T-helper 2 cell treated with Interferon-gamma antibody and Interleukin-4, amounts not matched to agents 5 μg/mL and 100 μg/mL, for 36 hours (primary cell): ENCODE results near the gene TENM4.

Experiments used
- DNase-seq: peaks from one replicate; pipeline ENCODE4 v3.0.0; 2021; ENCODE audit warnings: low spot score
- H3K27ac Mint-ChIP-seq: one replicate; pipeline ENCODE4 v1.8.0; 2021; ENCODE audit warnings: mild to moderate bottlenecking, mixed read lengths
- H3K27me3 Mint-ChIP-seq: one replicate; pipeline ENCODE4 v1.8.0; 2021; ENCODE audit warnings: low read depth, mixed read lengths
- H3K36me3 Mint-ChIP-seq: one replicate; pipeline ENCODE4 v1.8.0; 2021; ENCODE audit warnings: low read depth, mixed read lengths
- H3K4me1 Mint-ChIP-seq: one replicate; pipeline ENCODE4 v1.8.0; 2021; ENCODE audit warnings: low read depth, mixed read lengths
- H3K4me3 Mint-ChIP-seq: one replicate; pipeline ENCODE4 v1.8.0; 2022; ENCODE audit warnings: mild to moderate bottlenecking, moderate library complexity, mixed read lengths
- H3K9me3 Mint-ChIP-seq: one replicate; pipeline ENCODE4 v1.8.0; 2021; ENCODE audit warnings: mixed read lengths

The TENM4 gene

GRCh38 chr11:79156031-79156430 is 284.8 kb downstream of the TENM4 start:
- no peaks in the 10 kb centered on the region for H3K36me3 Mint-ChIP-seq
- no peak overlapping the region for H3K4me3 Mint-ChIP-seq
- peaks cover 2% of the 10 kb centered on the region for H3K27me3 Mint-ChIP-seq
- no peaks in the 10 kb centered on the region for H3K9me3 Mint-ChIP-seq
- H3K27ac Mint-ChIP-seq = no peak overlapping the region
- DNase-seq = no peak
- H3K4me1 Mint-ChIP-seq = no peaks in the 10 kb centered on the region

GRCh38 chr11:79155237-79155636 is 285.6 kb downstream of the TENM4 start:
- Mint-ChIP-seq H3K9me3 (no peaks in the 10 kb centered on the region), H3K4me1 (no peaks in the 10 kb centered on the region)

DNA sequence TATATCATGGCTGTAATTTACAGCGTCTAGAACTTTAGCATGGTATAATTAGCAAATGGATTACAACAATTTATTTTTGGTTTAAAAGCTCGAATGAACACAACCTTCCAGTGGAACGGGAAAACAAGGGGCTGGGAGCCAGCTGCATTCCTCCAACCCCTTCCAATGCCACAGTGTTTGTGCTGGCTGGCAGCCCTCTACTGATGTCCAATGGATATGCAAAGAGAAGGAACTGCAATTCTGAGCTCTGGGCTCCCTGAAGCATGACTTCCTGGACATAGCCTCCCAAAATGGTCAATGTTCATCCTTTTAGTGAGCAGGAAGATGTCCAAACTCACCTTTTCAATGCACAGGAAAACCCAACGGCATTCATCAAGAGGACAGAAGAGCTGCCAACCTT is 288.3 kb downstream of the TENM4 start:
- no peak for DNase-seq
- Mint-ChIP-seq H3K27me3 (no peaks in the 10 kb centered on the region), H3K4me3 (no peak overlapping the region), H3K36me3 (no peaks in the 10 kb centered on the region), H3K4me1 (no peaks in the 10 kb centered on the region), H3K9me3 (no peaks in the 10 kb centered on the region), H3K27ac (no peak overlapping the region)

More at GRCh38 chr11:79155237-79155636, 285.6 kb downstream of the TENM4 start:
- no peaks in the 10 kb centered on the region for H3K36me3 Mint-ChIP-seq
- H3K27ac Mint-ChIP-seq = no peak overlapping the region
- no peak for DNase-seq
- peaks cover 2% of the 10 kb centered on the region for H3K27me3 Mint-ChIP-seq
- no peak overlapping the region for H3K4me3 Mint-ChIP-seq

DNA sequence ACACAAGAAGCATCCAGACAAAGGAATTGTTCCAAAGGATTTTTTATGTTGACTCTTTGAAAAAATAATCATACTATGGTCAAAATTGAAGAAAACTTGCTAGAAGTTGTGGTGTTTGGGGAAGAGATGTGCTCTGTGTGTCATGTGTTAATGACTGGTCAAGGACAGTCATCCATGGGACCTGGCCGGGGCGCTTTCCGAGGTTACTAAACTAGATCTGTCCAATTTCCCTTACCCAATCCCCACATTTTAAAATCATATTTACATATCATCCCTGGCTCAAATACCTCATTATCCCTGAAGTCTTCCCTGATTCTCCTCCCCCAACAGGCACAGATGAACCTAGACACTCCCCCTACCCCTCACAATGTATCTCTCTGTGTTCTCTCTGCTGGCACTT is 289.4 kb downstream of the TENM4 start:
- H3K4me1 Mint-ChIP-seq = no peaks in the 10 kb centered on the region
- DNase-seq = no peak
- no peak overlapping the region for H3K4me3 Mint-ChIP-seq
- H3K27me3 Mint-ChIP-seq = no peaks in the 10 kb centered on the region
- H3K9me3 Mint-ChIP-seq = no peaks in the 10 kb centered on the region
- H3K36me3 Mint-ChIP-seq = no peaks in the 10 kb centered on the region
- H3K27ac Mint-ChIP-seq = no peak overlapping the region

DNA sequence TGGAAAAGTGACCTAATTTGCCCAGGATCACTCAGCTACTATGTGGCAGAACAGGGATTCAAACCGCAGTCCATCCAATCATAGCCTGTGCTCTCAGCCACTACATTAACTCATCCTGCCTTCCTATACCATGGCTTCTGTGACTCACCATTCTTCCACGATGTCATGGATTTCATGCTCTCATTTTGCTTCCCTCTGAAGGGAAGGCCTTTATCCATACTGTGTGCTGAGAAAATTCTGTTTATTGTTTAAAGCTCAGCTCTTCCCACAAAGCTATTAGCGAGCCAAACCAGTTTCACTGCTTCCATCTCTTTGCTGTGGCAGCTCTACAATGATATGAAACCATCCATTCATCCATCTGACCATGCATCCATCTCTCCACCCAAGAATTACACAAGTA is 289.9 kb downstream of the TENM4 start:
- H3K4me3 Mint-ChIP-seq = no peak overlapping the region
- H3K27me3 Mint-ChIP-seq = no peaks in the 10 kb centered on the region
- no peak overlapping the region for H3K27ac Mint-ChIP-seq
- H3K36me3 Mint-ChIP-seq = no peaks in the 10 kb centered on the region
- no peaks in the 10 kb centered on the region for H3K9me3 Mint-ChIP-seq
- H3K4me1 Mint-ChIP-seq = no peaks in the 10 kb centered on the region
- no peak for DNase-seq

DNA sequence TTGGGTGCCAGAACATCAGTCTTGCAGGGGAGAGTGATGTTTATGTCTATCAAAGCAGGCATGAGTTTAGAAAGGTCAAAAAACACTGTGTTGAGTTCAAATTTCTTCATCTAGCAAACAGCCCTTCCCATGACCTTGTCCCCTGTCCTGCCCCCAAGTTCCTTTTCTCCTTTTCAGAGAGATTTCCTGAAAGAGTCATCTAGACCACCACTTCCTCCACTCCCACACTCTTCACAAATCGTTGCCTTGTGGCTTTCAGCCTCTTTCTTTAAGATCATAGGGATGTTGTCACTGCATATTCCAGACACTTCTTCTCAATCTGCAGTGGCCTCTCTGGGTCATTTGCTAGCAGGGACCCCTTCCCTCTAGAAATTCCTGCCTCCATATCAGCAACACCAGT is 290.5 kb downstream of the TENM4 start:
- H3K4me3 Mint-ChIP-seq = no peak overlapping the region
- no peaks in the 10 kb centered on the region for H3K36me3 Mint-ChIP-seq
- no peaks in the 10 kb centered on the region for H3K4me1 Mint-ChIP-seq
- no peak for DNase-seq
- no peak overlapping the region for H3K27ac Mint-ChIP-seq
- H3K9me3 Mint-ChIP-seq = no peaks in the 10 kb centered on the region
- H3K27me3 Mint-ChIP-seq = no peaks in the 10 kb centered on the region

GRCh38 chr11:79147731-79148130 is 293.1 kb downstream of the TENM4 start:
- DNase-seq = no peak
- Mint-ChIP-seq H3K4me1 (no peaks in the 10 kb centered on the region), H3K27me3 (no peaks in the 10 kb centered on the region), H3K36me3 (no peaks in the 10 kb centered on the region), H3K9me3 (peaks cover 1% of the 10 kb centered on the region), H3K27ac (no peak overlapping the region), H3K4me3 (no peak overlapping the region)

- Mint-ChIP-seq H3K4me3 (no peak overlapping the region), H3K36me3 (no peaks in the 10 kb centered on the region), H3K27me3 (no peaks in the 10 kb centered on the region), H3K27ac (no peak overlapping the region), H3K9me3 (peaks cover 5% of the 10 kb centered on the region), H3K4me1 (no peaks in the 10 kb centered on the region)
- DNase-seq = no peak
These were observed 293.8 kb downstream of the TENM4 start for GRCh38 chr11:79147011-79147410.

DNA sequence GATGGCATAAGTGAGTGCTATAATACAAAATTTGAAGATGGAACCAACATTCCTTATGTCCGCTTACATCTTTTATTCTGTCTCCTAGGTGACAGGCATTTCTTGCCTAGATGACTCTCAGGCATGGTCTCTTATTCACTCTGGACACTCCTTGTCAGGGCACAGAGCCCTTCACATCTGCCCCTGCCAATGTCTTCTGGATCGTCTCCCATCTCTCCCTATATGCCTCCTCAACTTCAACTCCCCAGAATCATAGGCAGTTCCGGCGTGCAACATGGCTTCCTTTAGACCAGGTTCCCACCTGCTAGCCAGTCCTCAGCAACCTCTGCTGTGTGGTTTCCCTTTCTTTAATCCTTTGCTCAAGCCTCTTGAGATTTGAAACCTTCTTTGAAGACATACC is 300.9 kb downstream of the TENM4 start:
- Mint-ChIP-seq H3K27ac (no peak overlapping the region), H3K36me3 (no peaks in the 10 kb centered on the region), H3K4me3 (no peak overlapping the region), H3K27me3 (no peaks in the 10 kb centered on the region), H3K9me3 (peaks cover 5% of the 10 kb centered on the region), H3K4me1 (no peaks in the 10 kb centered on the region)
- no peak for DNase-seq

GRCh38 chr11:79129702-79130101 is 311.1 kb downstream of the TENM4 start:
- DNase-seq = no peak
- Mint-ChIP-seq H3K36me3 (no peaks in the 10 kb centered on the region), H3K27ac (no peak overlapping the region), H3K4me1 (no peaks in the 10 kb centered on the region), H3K9me3 (peaks cover 20% of the 10 kb centered on the region), H3K4me3 (no peak overlapping the region), H3K27me3 (no peaks in the 10 kb centered on the region)

DNA sequence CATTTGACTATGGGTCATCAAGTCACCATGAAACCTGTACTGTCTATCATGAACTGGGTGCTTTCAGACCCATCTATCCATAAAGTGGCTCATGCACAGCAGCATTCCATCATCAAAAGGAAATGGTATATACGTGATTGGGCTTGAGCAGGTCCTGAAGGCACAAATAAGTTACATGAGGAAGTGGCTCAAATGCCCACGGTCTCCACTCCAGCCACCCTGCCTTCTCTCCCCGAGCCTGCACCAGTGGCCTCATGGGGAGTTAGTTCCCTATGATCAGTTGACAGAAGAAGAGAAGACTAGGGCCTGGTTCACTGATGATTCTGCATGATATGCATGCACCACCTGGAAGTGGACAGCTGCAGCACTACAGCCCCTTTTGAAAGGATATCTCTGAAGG is 312.5 kb downstream of the TENM4 start:
- Mint-ChIP-seq H3K27me3 (no peaks in the 10 kb centered on the region), H3K36me3 (no peaks in the 10 kb centered on the region), H3K4me1 (no peaks in the 10 kb centered on the region), H3K9me3 (peaks cover 20% of the 10 kb centered on the region), H3K27ac (no peak overlapping the region), H3K4me3 (no peak overlapping the region)
- no peak for DNase-seq

GRCh38 chr11:79122759-79123158 is 318.1 kb downstream of the TENM4 start:
- DNase-seq = no peak
- H3K36me3 Mint-ChIP-seq = no peaks in the 10 kb centered on the region
- H3K27ac Mint-ChIP-seq = no peak overlapping the region
- H3K9me3 Mint-ChIP-seq = peaks cover 9% of the 10 kb centered on the region
- no peak overlapping the region for H3K4me3 Mint-ChIP-seq
- no peaks in the 10 kb centered on the region for H3K27me3 Mint-ChIP-seq
- no peaks in the 10 kb centered on the region for H3K4me1 Mint-ChIP-seq

DNA sequence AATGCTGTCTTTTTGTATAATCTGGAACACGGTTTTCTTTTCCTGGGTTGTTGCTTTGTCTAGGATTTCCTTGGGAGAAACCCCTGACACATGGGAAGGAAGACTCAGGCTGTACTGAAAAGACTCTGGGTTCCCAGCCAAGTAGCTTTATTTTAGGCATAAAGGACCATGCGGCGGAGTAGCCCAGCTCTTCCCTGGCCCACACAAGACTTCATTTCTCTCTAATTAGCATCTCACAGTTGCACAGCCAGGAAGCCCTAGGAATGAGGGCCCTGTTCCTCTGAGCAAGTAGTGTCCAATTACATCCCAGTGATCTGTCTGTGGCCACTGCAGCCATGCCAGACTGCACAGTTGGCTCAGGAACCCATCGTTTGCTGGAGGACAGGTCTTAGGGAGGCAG is 319.5 kb downstream of the TENM4 start:
- no peaks in the 10 kb centered on the region for H3K27me3 Mint-ChIP-seq

DNA sequence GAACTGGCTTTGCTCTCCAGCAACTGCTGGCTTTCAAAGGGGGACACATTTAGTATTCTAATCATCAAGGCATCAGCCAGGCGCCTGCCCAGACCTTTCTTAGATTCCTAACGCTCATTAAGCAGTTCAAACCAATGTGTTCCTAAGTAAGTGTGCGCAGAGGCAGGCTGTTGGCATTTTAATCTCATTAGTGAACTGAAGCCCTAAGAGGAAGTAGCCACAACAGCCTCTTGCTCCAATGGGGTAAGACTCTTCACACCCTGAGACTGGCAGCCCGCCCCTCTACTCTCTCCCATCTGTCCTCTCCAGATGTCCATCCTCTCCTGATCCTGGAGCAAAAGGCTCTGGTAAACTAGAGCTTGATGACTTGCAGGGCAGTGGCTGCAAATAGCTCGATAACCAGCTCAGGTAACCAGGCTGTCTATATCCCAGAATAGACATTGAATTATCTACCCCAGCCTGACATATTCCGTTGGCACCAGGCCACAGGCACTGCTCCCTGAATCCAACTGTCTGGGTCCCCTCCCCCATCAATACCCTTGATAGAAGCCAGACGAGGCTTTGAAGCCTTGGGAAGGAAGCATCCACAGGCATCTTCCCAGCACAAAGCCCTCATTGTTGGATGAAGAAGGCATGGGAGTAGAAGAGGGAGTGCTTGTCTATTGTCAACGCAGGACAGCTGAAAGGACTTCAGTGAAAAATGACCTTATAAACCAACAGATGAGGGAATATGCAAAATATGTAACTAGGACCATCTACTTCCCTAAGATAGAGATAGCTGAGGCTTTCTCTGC is 321.1 kb downstream of the TENM4 start:
- no peaks in the 10 kb centered on the region for H3K4me1 Mint-ChIP-seq
- H3K4me3 Mint-ChIP-seq = no peak overlapping the region
- no peak overlapping the region for H3K27ac Mint-ChIP-seq
- H3K27me3 Mint-ChIP-seq = no peaks in the 10 kb centered on the region
- no peak for DNase-seq
- H3K9me3 Mint-ChIP-seq = no peaks in the 10 kb centered on the region
- H3K36me3 Mint-ChIP-seq = no peaks in the 10 kb centered on the region

More for the DNA sequence above, 319.5 kb downstream of the TENM4 start:
- H3K27ac Mint-ChIP-seq = no peak overlapping the region
- no peaks in the 10 kb centered on the region for H3K36me3 Mint-ChIP-seq
- H3K4me1 Mint-ChIP-seq = no peaks in the 10 kb centered on the region
- no peak overlapping the region for H3K4me3 Mint-ChIP-seq
- no peak for DNase-seq
- peaks cover 4% of the 10 kb centered on the region for H3K9me3 Mint-ChIP-seq

DNA sequence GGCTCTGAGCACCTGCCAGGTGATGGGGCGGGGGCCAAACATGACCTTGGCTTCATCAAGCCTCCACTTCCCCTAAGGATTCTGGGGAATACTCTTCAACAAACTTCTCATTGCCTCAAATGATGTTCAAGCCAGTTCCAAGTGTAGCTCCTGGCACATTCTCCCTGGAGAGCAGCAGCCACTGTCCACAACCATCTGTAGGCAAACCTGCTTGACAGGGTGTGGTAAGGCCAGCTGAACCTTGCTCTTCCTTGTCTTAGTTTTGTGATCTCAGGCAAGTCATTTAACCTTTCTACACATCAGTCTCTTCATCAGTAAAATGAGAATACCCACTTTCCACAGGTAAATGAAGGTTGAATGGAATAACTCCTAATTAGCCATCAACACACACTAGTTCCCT is 323.3 kb downstream of the TENM4 start:
- H3K4me3 Mint-ChIP-seq = no peak overlapping the region
- no peaks in the 10 kb centered on the region for H3K36me3 Mint-ChIP-seq
- DNase-seq = no peak
- no peaks in the 10 kb centered on the region for H3K4me1 Mint-ChIP-seq
- no peaks in the 10 kb centered on the region for H3K27me3 Mint-ChIP-seq
- H3K27ac Mint-ChIP-seq = no peak overlapping the region
- H3K9me3 Mint-ChIP-seq = no peaks in the 10 kb centered on the region
